GM21390 (cell line): ENCODE results near the gene SLC34A3.
"Not testable (repeated sequence)": the region's sequence is repeated elsewhere in the genome, so short reads cannot be mapped to it uniquely, and the experiment has no call there.

Experiments used
- ATAC-seq: cut with Tn5 transposase; IDR thresholded peaks from one replicate; pipeline ENCODE4 v1.9.1; 2021; ENCODE audit not compliant: unreplicated experiment

Gene SLC34A3

GRCh38 chr9:137241490-137242268, 11.0 kb downstream of the SLC34A3 start:
- no peak for ATAC-seq

DNA sequence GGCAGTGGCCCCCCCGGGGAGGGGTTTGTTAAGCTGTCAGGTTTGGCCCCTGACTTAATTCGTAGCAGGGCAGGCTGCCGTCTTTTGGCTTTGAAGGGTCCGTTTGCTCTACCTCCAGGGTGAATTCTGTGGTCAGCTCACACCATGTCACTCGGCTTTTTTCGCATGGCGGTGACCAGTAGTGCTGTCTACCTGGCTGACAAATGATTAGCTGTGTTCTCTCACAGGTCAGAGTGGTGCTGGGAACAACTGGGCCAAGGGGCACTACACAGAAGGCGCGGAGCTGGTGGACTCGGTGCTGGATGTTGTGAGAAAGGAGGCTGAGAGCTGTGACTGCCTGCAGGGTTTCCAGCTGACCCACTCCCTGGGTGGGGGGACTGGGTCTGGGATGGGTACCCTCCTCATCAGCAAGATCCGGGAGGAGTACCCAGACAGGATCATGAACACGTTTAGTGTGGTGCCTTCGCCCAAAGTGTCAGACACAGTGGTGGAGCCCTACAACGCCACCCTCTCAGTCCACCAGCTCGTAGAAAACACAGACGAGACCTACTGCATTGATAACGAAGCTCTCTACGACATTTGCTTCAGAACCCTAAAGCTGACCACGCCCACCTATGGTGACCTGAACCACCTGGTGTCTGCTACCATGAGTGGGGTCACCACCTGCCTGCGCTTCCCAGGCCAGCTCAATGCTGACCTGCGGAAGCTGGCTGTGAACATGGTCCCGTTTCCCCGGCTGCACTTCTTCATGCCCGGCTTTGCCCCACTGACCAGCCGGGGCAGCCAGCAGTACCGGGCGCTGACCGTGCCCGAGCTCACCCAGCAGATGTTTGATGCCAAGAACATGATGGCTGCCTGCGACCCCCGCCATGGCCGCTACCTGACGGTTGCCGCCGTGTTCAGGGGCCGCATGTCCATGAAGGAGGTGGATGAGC, 11.8 kb downstream of the SLC34A3 start:
- ATAC-seq: no peak

DNA sequence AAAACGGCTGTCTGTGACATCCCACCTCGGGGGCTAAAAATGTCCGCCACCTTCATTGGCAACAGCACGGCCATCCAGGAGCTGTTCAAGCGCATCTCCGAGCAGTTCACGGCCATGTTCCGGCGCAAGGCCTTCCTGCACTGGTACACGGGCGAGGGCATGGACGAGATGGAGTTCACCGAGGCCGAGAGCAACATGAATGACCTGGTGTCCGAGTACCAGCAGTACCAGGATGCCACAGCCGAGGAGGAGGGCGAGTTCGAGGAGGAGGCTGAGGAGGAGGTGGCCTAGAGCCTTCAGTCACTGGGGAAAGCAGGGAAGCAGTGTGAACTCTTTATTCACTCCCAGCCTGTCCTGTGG, 12.5 kb downstream of the SLC34A3 start:
- not testable (repeated sequence) for ATAC-seq

DNA sequence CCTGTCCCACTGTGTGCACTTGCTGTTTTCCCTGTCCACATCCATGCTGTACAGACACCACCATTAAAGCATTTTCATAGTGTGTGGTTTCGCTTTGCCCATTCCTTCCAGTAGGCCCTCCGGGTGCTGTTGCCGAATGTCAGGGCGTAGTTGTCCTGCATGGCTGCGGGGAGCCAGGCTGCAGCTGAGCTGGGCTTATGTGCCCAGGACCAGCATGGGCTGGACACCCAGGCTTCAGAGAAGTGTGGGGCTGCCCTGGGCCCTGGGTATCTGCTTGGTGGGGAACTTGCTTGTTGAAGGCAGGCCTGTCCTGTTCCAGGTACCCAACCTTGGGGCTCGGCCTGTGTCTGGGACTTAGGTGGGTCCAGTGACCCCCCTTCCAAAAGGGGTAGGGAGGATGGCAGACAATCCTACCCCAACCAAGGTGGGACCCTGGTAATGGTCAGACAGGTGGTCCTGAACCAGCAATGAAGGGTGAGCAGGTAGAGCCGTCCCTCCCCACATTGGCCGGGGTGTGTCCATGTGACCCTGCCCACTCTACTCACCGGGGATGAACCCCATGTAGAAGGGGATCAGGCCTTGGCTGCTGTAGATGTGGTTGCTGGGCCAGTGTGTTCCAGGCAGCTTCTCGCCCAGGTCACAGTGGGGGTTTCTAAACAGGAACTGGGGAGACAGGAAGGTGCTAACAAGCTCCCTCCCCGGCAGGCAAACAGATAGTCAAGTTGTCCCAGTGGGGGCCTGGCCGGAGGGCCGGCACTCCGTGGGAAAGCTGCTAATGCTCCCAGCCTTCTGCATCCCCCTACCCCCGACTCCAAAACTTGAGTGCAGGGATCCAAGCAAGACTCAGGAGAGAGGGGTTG, 13.2 kb downstream of the SLC34A3 start:
- no peak for ATAC-seq

- ATAC-seq: no peak
Observed at GRCh38 chr9:137244486-137245449, 14.1 kb downstream of the SLC34A3 start.

DNA sequence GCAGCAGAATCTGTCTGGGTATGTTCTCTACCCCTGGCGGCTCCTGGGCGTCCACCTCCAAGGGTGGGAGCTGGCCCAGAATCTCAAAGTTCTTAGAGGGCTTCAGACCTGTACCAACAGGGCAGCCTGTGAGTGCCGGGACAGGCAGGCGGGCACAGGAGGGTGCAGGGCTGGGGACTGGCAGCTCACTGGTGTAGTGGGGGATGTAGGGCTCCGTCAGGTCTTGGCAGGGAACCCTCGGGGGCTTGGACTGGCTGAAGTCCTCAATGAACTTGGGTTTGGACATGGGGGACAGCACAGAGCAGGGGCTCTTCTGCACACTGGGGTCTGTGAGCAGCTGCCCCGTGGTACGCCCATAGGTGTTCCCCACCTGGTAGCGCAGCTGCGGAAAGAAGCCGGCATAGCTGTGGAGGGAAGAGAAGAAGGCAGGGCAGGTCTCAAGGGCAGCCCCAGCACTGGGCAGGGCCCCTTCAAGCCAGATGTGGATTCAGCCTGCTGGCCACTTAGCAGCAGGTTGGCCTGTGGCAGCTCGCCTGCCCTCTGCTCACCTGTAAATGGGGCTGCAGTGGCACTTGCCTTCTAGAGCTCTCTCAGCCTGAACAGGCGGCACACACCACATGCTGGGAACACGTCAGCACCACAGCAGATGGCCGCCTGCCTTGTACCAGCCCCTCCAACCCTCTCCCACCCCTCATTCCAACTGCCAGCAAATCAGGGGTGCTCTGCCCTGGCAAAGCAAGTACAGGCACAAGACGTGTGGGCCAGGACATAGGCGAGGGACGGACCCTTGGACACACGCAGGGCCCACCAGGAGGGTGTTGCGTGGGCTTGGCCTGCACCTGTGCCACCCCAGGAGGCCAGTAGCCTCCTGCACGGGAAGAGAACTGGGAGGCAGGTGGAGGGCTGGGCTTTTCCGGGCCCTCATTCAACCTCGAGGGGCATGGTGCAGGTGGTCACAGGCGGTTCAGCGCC, 15.0 kb downstream of the SLC34A3 start:
- ATAC-seq: no peak

DNA sequence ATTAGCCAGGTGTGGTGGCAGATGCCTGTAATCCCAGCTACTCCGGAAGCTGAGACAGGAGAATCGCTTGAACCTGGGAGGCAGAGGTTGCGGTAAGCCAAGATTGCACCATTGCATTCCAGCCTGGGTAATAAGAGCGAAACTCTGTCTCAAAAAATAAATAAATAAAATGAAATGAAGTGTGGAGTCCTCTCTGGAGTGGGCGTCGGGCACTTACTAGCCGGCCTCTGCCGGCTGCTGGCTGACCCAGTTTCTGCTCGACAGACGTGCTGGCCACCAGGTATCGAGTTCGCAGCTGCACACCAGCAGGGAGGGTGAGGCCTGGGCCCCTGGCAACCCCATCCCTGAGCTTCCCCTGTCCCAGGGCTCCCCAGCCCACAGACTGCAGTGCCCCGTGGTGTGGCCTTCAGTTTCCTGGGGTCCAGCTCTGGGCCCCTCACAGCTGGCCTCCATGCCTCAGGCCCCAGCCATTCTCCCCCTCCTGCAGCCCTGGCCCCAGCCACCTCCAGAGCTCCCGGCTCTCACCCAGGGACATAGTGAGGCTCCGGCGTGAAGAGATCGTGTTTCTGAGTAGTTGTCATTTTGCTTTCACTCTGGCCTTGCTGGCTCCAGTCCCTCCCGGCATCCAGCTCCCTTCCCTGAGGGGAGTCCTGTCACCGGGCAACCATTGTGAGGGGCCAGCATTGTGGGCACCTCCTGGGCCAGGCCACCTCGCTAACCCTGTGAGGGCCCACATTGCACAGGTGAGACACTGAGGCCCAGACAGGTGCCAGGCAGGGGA, 16.6 kb downstream of the SLC34A3 start:
- no peak for ATAC-seq

- no peak for ATAC-seq
Observed at GRCh38 chr9:137247916-137248175, 17.1 kb downstream of the SLC34A3 start.

DNA sequence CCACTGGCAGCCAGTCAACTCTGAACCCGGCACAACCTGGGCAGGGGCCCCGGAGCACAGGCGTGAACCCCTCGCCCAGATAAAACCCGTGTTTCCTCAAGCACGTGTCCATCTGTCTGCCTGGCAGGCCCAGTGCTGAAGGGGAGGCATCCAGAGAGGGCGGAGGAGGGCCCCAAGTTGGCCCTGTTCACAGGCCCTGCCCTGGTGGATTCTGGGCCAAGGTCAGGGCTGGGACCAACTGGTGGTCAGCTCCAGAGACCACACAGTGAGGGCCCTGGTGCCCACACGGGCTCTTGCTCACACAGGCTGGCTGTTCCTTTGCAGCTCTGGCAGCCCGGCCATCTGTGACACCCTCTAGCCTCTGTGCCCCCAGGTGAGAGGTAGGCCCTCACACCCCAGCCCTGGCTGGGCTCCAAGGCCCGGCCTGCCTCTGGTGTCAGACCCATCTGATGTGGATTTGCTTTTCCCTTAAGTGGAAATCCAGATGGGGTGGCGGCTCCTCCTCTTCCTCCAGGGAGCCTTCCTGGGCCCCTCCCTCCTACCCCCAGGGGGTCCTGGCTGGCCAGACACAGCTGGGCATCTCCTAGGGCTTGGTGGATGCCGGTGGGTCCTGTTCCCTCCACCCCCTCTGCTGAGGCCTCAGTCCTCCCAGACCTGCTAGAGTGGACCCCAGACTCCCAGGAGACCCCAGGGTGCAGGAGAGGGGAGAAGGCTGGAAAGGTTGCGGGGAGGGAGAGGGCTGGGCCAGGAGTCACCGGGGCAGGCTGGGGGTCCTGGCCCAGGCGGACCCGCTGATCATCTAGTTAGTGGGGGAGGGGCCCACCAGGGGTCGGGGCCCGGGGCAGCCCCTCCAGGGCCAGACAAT, 19.9 kb downstream of the SLC34A3 start:
- ATAC-seq: no peak

GRCh38 chr9:137251194-137251461, 20.4 kb downstream of the SLC34A3 start, which contains the start of gene STPG3:
Gene STPG3, plus strand, starts transcription at chr9:137251286. Its CDS starts 1 bp downstream, at chr9:137251287.
- ATAC-seq: no peak

GRCh38 chr9:137251490-137252268, 21.0 kb downstream of the SLC34A3 start:
- ATAC-seq: no peak

DNA sequence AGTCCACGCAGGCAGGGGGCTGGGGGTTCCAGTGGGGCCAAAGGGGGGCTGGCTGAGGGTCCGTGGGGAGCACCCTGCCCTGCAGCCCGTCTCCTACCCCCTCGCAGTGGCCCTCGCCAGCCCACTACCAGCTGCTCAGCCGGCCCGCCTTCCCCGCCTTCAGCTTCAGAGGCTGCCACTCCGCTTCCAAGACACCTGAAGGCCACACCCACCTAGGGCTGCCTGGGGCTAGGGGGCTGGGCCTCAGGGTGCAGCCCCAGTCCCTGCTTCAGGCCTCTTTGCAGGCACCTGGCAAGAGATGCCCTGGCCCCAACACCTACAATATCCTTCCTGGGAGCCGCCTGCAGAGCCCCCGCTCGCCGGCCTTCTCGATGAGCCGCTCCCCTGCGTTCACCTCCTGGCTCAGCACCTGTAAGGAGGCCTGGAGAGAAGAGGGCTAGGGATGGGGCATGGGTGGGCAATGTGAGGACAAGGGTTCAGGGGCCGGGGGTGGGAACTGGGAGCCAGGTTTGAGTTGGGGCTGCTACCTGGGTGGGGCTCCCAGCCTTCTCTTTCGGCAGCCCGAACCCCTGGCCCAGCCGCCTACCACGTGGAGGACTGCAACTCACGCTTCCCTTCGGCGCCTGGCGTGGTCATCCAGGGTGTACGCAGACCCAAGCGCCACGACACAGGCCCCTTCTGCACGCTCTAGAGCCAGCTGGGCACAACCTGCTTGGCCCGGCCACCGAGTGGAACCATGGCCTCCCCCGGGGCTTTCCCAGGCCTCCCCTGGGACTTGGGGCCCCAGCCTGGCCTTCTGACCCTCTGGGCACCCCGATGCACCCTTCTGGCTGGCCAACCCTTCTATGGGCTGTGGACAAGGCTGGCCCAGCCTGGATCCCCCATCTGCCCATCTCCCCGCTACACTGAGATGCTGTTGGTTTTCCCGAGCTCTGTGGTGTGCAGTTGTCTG, 22.1 kb downstream of the SLC34A3 start:
- no peak for ATAC-seq

DNA sequence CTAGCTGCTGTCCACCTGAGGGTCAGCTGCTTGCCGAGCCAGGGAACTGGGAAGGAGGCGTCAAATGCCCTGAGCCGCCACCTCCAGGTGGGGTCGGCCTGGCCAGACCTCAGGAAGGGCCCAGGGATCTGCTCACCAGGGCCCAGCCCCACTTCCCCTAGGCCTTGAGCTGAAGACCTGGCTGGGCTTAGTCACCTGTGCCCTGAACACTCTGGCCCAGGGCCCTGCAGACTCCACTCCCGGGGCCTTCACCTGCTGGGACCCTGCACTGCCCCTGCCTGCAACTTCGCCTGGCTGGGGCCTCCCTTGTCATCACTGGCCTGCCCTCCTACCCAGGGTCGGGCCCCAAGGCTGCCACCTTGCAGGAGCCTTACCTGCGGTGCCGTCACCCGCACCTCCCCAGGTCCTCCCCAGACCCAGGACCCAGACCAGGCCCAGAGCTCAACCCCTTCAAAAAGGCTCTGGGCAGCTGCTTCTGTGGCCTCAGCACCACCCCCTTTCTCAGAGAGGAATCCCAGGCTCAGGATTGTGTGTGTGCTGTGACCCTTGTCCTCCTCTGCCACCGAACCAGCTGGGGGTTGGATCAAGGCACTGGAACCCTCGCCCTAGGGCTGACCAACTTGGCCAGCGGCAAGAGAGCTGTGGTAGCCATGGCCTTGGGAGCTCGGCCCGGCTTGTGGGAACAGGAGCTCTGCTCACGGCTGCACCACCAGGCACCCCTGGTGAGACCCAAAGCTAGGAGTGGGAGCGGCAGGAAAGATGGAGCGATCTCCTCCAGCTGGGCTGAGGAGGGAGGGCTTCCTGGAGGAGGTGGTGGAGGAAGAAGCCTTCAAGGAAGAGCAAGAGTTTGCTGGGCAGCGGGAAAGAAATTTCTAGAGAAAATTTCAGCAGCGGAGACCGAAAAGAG, 23.3 kb downstream of the SLC34A3 start:
- no peak for ATAC-seq

- peak; percentile 74 for ATAC-seq
Observed at GRCh38 chr9:137254624-137255447, 24.1 kb downstream of the SLC34A3 start, which contains the start of gene NELFB. Gene NELFB, plus strand, starts transcription at chr9:137255327.
